Mucosa of descending colon (tissue), 3 donors: Measurements from ENCODE around the gene DLG2. TPM values are rescaled to one million over a fixed set of nuclear protein-coding genes. Genes with fewer than 3 reads are reported as not detected.

Source experiments
- ATAC-seq: fragments of 200-7000 bp; cut with Tn5 transposase; one replicate; pipeline ENCODE4 v1.9.1; 2020; ENCODE audit warnings: mild to moderate bottlenecking, moderate library complexity
- DNase-seq, 3 donors: peaks; one replicate each; pipeline ENCODE4 v3.0.0-alpha.2; 2020
- H3K36me3 ChIP-seq: fragments of 200-600 bp; one replicate; pipeline ENCODE4 v1.8.0; 2021; ENCODE audit warnings: low read depth, mild to moderate bottlenecking
- H3K4me1 ChIP-seq: fragments of 200-600 bp; one replicate; pipeline ENCODE4 v1.8.0; 2021; ENCODE audit warnings: low read depth, mild to moderate bottlenecking
- H3K4me3 ChIP-seq: fragments of 200-600 bp; one replicate; pipeline ENCODE4 v1.8.0; 2021; ENCODE audit warnings: mild to moderate bottlenecking
- H3K9me3 ChIP-seq: fragments of 200-600 bp; one replicate; pipeline ENCODE4 v1.8.0; 2021; ENCODE audit warnings: mild to moderate bottlenecking
- CTCF ChIP-seq: fragments of 200-600 bp; IDR thresholded peaks from one replicate; pipeline ENCODE4 v1.8.0; 2022; ENCODE audit warnings: antibody characterized with exemption, mild to moderate bottlenecking
- intact Hi-C, 2 donors: fragments of 100-400 bp; cut with DNase I in 1 of 2; cut with micrococcal nuclease in 1 of 2; formaldehyde crosslinking; loops; one replicate each; pipeline versions ENCODE4 v1.11.0 to v1.11.1; 2022; cut with DNase I, micrococcal nuclease
- total RNA-seq, 3 donors: library from RNA; stranded (reverse); fragmentation: NEBNext Ultra II Directional in 2 of 3; extraction: Animal tissue kit (Norgen Biotek cat#: 25700) in 2 of 3; gene quantifications; one replicate each; pipeline versions ENCODE4 v1.2.1 to v1.2.4, GENCODE V29; 2021 to 2023
- donor health status: DM: no; HTN: no; CAD: no; lungs with moderate emphysema.
- donor health status: DM: no; HTN: no; CAD: no.
- donor health status: DM: no; HTN: yes; CAD: no.

DLG2 gene
- total RNA-seq, 3 donors from 2014 or later = 2.1 to 11.1 (median 2.4) TPM

GRCh38 chr11:83695046-83695445 lies 1932.1 kb downstream of the DLG2 start:
- DNase-seq (no peak), ATAC-seq (no peak)
- intact Hi-C loops = no loop called here
- no peaks in the 10 kb centered on the region for H3K4me1 ChIP-seq
- no peak for TF ChIP-seq CTCF
- H3K4me3 ChIP-seq = no peak overlapping the region
- no peaks in the 10 kb centered on the region for H3K36me3 ChIP-seq
- no peaks in the 10 kb centered on the region for H3K9me3 ChIP-seq

- H3K9me3 ChIP-seq = no peaks in the 10 kb centered on the region
- no peaks in the 10 kb centered on the region for H3K4me1 ChIP-seq
- DNase-seq (no peak), ATAC-seq (no peak)
- TF ChIP-seq CTCF = no peak
- no peaks in the 10 kb centered on the region for H3K36me3 ChIP-seq
- no peak overlapping the region for H3K4me3 ChIP-seq
- intact Hi-C loops = no loop called here
Observed at GRCh38 chr11:83694191-83694910, 1932.8 kb downstream of the DLG2 start.

- DNase-seq = no peak
- Histone ChIP-seq H3K4me3 (no peak overlapping the region), H3K36me3 (no peaks in the 10 kb centered on the region), H3K9me3 (no peaks in the 10 kb centered on the region), H3K4me1 (no peaks in the 10 kb centered on the region)
- intact Hi-C loops = no loop called here
- no peak for TF ChIP-seq CTCF
- ATAC-seq = no peak
Observed at GRCh38 chr11:83693306-83693992, 1933.7 kb downstream of the DLG2 start.

- no peak for TF ChIP-seq CTCF
- DNase-seq (no peak), ATAC-seq (no peak)
- Histone ChIP-seq H3K4me1 (no peaks in the 10 kb centered on the region), H3K4me3 (no peak overlapping the region), H3K9me3 (no peaks in the 10 kb centered on the region), H3K36me3 (no peaks in the 10 kb centered on the region)
- intact Hi-C loops = no loop called here
Observed at GRCh38 chr11:83692675-83693074, 1934.5 kb downstream of the DLG2 start.

- H3K4me1 ChIP-seq = no peaks in the 10 kb centered on the region
- intact Hi-C loops = no loop called here
- no peak for DNase-seq
- H3K9me3 ChIP-seq = no peaks in the 10 kb centered on the region
- no peaks in the 10 kb centered on the region for H3K36me3 ChIP-seq
- TF ChIP-seq CTCF = no peak
- ATAC-seq = no peak
- H3K4me3 ChIP-seq = no peak overlapping the region
Observed at GRCh38 chr11:83691451-83691950, 1935.6 kb downstream of the DLG2 start.
